ENCODE data around the gene PTPRN2.

The PTPRN2 gene

DNA sequence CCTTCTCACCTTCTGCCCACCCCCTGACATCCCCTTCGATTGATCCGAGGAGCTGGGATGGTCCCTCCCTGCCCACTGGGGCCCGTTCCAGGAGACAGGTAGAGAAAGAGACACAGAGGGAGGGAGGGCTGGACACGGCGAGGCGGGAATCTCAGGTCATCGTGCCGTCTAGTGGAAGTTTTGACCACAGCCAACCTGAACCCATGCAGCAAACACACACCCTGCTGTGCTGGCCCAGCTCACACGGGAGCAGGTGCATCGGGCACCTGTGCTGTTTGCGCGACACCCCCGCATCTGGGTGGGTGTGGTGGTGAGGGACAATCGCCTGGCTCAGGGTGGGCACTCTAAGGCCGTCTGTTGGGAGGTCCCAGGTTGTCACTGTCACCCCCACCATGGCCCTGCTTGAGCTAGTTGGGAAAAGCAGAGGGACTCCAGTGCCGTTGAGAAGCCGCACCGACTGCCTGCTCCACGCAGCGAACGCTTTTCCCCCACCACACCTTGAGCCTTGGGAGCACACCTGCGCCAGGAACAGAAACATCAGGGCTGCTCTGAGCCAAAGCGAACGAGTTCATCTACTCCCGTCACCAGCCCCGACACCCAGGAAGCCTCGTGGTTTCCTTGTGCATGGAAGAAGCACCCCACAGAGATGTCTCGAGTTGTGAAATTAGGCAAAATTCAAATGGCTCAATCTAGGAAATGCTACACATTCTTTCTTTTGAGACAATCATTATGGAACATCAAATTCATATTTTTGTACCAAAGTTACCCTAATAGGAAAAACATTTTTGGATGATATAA, 965.0 kb downstream of the PTPRN2 start:
- no peak for DNase-seq (ENCODE audit: low read depth in 4 of 4, low spot score in 1 of 4)

DNA sequence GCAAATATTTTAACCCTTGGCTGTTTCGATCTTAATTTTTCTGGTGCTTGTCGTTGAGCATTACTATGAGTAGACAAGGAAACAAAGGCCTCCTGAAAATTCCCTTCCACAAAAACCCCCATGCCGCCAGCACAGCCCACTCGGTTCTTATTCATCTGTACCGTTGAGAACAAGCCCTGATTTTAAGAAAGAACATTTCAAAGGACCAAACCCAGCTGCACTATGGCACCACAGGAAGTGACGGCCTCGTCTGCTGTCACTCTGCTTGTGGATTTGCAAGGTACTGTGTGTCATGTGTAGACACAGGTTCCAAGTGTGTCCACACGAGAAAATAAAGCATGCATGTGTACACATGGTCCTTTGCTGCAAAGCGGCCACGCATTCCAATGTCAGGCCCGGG, 965.6 kb downstream of the PTPRN2 start:
- DNase-seq (ENCODE audit: low read depth in 4 of 4, low spot score in 1 of 4), result no peak

DNA sequence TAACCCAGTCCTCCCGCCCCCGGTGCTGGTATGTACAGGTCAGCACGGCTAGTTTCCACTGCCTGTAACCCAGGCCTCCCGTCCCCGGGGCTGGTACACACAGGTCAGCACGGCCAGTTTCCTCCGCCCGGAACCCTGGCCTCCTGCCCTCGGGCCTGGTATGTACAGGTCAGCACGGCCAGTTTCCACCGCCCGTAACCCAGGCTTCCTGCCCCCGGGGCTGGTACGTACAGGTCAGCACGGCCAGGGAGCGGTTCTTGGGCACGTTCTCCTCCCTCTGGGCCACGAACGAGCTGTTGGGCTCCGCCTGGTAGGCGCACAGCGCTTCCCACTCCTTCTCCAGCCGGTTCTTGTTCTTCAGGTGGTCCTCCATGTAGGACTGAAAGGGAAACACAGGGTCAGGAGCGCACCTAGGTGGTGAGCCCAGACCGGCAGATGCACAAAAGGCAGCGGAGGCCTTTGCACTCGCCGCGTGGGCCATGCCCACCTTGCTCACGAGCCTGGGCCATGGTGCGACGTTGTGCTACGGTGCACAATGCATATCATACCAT, 966.4 kb downstream of the PTPRN2 start:
- DNase-seq (ENCODE audit: low read depth in 4 of 4, low spot score in 1 of 4), result no peak

DNA sequence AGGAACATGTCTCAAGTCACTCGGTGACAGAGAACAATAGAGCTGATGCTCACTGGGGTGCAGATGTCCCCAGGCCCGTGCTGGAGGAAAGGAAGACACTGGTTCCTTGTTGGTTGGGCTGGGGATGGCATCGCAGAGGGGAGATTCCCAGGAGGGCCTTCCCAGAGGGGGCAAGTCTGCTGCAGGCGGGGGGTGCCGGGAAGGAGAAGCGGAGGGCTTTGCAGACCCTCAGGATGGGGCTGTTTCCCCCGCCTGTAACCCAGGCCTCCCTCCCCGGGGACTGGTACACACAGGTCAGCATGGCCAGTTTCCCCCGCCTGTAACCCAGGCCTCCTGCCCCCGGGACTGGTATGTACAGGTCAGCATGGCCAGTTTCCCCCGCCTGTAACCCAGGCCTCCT, 967.0 kb downstream of the PTPRN2 start:
- no peak for DNase-seq (ENCODE audit: low read depth in 4 of 4, low spot score in 1 of 4)

DNA sequence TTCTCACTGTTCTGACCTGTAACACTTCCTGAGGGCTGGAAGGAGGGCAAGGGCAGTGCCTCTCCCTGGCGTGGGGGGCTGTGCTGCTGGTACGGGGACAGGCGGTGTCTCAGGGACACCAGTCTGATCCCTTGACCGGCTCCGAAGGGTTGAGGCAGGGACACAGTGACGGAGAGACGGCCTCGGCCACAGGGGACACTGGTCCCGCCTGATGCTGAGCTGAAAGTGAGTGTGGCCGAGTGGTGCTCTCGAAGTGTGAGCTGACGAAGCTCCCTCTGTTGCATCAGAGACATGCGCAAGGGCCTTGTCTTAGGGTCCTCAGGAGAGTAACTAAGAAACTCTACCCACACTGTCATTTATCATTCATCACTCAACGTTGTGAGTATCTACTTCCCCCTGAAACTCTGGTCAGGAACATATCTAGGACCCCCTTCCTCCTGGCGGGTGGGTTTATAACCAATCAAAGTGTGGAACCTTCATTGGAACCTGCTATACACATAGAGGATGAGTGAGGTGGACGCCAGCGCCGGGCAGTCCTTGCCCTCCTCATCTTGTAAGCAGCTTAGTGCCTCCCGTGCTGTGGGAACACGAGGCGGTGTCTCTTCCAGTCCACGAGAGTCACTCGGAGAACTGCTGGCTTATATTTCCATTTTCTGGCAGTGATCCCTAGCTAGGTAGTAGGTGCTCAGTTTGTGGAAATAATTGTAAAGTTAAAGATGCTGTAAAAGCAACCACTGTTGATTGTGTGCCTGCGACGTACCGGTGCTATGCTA, 967.7 kb downstream of the PTPRN2 start:
- no peak for DNase-seq (ENCODE audit: low read depth in 4 of 4, low spot score in 1 of 4)

DNA sequence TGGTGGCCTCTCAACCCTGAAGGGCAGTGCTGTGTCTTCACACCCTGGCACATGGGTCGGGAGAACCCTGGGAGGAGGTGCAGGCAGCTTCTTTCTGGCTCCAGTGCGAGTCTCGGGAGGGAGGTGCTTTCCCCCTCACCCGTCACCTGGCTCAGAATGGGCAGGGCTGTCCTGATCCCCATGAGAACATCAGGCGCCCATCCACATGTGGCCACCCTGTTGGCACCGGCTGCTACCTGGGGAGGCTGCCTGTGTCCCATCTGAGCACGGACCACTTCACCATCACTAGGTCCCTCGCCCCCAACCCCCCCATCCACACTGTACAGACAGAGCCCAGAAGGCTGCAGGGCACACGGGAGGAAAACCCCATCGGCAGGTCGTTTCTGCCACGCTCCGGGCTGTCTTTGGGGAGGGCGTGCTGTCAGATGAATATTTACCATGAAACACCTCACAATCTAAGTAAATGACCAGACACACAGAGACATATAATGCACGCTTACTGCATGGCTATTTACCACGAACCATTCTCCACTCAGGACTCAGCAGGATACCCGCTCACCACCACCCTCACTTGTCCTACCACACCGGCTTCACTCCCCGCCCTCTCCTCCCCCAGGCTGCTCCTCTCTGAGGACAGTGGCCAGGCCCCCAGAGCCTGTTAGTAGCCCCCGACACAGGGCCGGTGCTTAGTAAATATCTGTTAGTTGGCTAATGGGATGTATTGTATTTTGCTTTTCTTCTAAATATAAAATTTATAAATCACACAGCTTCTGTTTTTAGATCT, 968.6 kb downstream of the PTPRN2 start:
- no peak for DNase-seq (ENCODE audit: low read depth in 4 of 4, low spot score in 1 of 4)

DNA sequence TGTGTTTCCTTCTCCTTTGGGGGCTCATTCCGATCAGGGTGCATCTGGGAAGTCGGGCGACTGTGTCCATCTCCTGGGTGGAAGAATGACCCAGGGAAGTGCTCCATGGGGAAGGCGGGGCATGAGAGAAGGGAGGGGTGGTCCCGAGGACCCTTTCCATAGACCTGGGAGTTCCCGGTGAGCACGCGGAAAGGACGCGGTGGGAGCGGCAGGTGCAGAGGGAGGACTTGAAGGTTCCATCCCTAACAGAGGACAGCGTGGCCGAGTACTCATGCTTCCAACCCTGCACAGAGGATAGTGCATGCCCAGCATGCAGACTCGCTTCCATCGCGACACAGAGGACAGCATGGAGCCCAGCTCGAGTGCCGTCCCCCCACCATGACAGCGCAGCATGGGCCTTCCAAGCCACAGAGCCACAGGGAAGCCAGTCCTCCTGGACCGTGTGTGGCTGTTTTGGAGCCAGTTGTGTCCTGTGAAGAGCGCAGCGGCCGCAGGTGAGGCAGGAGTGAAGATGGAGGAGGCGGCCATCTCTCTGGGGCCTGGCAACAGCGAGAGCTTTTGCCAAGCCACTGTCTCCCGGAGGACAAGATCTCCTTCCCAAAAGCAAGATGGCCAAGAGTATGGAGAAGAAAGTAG, 969.4 kb downstream of the PTPRN2 start:
- DNase-seq (ENCODE audit: low read depth in 4 of 4, low spot score in 1 of 4), result no peak

DNA sequence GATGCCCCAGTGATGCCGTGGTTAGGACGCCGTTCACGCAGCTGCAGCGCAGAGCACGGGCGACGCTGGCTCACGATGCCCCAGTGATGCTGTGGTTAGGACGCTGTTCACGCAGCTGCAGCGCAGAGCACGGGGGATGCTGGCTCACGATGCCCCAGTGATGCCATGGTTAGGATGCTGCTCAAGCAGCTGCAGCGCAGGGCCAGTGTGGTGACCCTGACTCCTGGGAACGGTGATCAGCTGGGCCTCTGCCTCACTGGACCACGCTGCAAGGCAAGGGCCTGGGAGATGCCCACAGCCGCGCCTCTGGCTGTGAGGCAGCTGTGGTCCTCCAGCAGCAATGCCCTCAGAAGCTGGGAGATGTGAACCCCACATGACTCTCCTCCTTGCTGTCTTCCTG, 970.2 kb downstream of the PTPRN2 start:
- no peak for DNase-seq (ENCODE audit: low read depth in 4 of 4, low spot score in 1 of 4)

DNA sequence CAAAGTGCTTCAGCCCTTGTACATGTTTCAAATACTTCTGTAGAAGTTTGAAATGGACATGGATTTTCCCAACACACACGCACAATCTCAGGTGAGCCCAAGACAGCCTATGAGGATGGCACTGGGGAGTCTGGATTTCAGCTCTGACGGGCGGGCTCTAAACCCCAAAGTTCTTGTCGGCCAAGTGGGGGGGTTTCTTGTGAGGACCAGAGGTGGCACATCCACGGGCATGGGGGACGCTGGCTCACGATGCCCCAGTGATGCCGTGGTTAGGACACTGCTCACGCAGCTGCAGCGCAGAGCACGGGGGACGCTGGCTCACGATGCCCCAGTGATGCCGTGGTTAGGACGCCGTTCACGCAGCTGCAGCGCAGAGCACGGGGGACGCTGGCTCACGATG, 970.7 kb downstream of the PTPRN2 start:
- DNase-seq (ENCODE audit: low read depth in 4 of 4, low spot score in 1 of 4), result no peak

DNA sequence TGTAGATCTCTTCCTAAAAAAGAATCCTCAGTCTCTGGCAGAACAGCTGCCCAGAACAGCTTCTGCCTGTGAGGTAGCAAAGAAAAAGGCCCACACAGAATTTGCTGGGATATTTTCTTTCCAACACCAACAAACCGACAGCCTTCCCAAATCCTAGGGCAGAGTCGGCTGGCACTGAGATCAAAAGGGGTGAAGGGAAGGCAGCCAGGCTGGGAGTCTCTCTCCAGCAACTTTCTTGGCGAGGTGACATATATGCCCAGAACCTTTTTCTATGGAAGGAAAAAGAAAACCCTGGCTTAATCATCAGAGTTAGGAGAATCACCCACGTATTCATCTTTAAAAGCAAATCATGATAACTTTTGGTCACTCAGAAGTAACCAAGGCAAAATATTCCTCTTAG, 971.2 kb downstream of the PTPRN2 start:
- DNase-seq (ENCODE audit: low read depth in 4 of 4, low spot score in 1 of 4), result no peak

DNA sequence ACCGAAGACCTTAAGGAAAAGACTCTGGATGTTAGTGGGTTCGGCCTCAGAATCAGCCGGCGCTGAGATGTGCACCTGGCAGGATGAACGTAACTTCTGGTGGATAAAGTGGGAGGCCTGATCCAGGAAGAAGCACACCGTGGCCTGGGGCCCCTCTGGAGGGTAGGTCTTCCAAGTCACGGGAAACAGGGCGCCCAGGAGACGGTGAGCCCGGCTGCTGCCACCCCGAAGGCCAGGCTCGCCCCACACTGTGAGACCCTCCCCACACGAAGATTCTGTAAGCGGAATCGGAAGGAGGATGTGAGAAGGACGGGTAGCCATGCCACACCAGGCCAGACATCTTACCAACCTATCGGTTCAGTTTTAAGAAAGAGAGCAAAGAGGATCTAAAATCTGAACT, 971.8 kb downstream of the PTPRN2 start:
- DNase-seq (ENCODE audit: low read depth in 4 of 4, low spot score in 1 of 4), result no peak

DNA sequence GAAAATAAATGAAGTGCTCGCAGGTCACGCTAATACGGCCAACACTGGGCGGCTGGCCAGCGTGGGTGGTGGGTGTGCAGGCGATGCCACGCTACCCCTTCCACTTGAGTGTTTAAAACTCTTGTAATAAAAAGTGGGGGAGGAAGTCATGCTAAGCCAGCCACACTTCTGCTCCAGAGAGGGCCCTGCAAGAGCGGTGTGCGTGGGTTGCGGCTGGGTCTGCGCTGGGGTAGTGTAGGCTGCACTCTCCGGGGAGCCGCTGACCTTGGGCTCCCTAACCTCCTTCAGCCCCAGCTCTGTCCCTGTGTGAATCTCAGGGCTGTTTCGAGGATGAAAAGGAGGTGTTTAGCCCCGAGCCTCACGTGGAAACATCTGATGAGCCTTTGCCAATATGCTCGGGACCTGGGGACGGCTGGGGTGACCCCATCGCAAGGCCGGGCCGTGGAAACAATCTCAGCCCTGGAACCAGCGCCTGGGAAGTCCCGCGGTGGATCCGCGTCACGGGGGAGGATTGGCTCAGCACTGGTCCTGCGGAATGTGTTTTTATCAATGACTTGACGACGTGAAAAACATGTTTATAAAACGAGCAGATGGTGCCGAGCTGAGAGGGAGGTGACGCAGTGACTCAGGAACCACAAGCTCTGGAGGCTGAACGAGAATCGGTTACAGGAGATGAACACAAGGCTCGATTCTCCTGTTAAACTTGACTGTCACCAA, 972.4 kb downstream of the PTPRN2 start:
- DNase-seq (ENCODE audit: low read depth in 4 of 4, low spot score in 1 of 4), result no peak

DNA sequence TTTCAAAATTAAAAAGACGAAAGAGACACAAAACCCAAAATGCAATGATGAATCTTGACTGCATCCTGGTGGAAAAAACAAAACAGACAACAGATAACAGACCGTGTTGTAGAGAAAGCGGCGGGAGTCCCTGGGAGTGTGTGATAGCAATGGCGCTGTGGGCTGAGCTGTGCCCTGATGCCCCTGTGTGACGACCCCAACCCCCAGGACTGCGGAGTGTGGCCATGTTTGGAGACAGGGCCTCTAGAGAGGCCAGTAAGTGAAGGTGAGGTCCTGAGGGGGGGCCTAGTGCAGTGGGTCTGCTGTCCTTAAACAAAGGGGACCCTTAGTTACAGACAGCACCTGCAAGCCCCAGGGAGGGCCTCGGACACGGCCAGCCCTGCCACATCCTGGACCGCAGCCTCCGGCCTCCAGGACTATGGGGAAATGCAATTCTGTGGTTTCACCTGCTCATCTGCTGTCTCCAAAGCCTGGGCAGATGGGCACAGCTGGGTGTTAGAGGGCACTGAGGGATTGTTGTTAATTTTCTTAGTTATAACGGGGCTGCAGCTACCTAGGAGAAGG, 973.1 kb downstream of the PTPRN2 start:
- no peak for DNase-seq (ENCODE audit: low read depth in 4 of 4, low spot score in 1 of 4)

DNA sequence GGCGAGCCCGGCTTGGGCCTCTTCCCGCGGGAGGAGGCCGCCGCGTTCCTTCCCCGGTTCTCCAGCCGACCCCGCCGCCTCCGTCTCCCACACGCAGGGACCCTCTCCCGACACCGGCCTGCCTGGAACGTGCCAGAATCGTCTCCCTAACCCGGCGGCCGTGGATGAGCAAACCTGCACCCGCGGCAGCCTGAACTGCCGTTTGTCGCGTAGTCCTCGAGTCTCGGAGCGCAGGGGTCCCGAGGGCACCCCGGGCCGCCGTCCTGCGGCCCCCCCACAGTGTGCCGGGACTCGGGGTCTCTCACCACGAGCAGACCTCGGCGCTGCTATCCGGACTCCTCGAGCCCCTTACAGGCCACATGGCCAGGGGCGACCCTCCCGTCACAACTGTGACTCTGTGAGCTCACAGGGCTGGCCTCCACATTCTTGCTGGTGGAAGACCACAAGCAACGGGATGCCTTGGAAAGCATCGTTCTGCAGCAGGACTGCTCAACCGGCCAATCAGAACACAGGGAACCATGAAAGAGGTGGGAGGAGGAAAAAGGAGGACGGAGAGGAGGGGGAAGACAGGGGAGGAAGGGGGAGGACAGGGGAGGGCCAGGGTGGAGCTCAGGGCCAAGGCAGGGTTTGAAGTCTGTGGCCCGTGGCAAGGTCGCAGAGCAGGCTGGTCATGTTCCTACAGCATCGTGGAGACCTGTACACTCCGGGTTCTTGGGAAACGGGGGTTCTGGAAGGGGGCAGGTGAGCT, 973.9 kb downstream of the PTPRN2 start:
- DNase-seq (ENCODE audit: low read depth in 4 of 4, low spot score in 1 of 4), result no peak

DNA sequence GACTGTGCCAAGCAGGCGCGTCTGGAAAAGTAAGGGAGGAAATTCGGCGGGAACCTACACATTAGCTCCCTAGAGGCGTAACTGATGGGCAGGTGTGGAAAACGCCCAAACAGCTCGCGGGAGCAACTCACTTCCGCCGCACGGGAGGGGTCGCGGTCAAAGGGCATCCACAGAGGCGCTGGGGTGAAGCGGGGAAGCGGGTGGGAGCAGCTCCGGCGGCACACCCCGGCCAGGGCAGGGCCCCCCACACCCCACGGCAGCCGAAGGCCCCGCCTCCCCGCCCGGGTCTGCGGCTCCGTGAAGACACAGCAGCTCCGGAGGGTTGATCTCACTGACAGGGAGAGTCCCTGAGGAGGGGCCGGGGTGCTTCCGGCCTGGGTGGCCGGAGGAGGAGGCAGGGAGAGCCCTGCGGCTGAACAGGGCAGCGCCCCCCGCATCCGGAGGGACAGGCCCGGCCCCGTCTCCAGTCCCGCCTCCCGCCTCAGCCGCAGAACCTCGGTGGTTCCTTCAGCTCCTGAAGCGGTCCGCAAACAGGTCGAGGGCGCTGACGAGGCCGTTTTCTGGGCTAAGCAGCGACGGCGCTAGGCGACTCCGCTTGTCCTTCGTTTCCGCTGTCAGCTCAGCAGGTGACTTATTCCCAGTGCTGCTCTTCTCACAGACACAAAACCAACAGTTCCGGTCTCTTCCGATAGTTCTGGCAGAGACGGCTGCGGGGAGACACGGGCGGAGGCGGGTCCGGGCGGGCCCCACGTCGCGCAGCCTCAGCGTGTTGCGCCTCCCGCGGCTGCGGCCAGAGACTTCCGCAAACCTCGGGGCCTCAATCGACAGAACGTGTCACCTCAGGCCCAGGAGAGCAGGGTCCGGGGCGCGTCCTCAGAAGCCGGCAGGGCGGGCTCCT, 974.7 kb downstream of the PTPRN2 start:
- peak in 3 of 4 experiments; percentile 33 to 37 (median 37) for DNase-seq (ENCODE audit: low read depth in 4 of 4, low spot score in 1 of 4)

DNA sequence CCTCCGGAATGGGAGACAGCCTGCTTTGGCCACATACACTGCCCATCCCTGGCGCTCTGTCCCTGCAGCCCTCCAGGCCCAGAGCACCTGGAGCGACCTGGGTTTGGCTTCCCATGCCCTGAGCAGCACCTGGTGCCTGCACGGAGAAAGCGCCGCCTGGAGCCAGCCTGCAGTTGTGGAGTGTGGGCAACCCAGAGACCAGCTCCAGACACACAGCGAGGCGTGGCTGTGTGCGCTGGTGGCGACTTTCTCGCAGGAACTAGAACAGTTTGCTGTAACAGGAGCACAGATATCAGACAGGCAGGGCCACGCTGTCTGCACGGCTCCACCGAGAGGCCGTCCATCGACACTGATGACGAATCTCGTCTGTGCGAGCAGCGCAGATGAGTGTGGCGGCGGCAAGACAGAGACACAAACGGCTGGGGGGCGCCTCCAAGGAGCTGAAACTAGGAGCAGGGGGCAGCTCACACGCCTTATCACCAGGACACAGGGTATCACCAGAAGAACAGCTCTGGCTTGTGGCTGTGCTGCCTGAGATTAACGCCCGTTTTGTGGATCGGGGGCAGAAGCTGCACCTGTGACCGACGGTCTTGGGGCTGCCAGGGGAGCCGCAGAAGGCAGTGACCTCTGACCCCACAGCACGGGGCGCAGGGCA, 975.5 kb downstream of the PTPRN2 start:
- no peak for DNase-seq (ENCODE audit: low read depth in 4 of 4, low spot score in 1 of 4)

DNA sequence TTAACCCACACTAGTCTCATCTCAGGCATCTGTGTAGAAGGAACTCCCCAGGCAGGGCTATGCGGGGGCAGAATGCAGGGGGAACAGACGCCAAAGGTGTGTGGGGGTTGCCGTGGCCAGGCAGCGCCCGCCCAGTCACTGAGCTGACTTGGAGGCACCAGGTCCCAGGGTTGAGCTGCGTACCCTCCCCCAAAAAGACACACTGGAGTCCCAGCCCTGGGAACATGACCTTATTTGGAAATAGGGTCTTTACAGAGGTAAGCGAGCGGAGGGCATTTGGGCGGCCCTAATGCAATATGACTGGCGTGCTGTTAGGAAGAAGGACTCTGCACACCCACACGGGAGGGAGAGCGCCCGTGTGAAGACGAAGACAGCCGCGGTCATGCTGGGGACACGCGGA, 976.3 kb downstream of the PTPRN2 start:
- DNase-seq (ENCODE audit: low read depth in 4 of 4, low spot score in 1 of 4), result no peak
